ENCODE results near the gene CCDC198.

The CCDC198 gene

DNA sequence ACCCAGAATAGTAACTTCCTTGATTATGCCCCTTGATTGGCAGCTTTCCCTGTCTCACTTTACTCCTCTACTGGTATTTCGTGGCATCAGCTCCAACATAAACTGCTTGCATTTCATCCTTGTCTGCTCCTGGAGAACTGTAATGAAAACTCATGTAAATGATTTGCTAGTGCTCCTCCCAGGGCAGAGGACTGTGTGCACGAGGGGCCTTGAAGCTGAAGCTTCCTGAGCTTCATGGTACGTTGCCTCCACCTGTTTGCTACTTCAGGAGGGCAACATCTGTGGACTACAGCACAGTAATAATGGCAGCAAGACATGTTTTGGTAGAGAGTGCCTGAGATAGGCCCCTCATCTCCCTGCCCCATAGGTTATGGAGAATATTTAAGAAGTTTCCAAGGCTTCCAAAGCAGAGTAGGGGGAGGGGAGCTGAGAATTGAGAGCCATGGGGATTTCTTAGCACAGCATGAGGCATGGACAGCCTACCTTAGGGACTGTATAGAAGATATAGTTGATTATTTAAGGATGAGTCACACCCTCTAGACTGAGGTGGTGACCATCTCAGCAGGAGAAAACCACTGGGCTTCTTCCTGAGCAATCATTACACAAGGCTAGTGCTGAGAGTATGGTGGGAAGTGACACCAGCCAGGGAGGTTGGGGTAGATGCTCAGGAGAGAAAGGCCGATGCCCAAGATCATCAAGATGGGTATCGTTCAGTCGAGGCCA is 29.5 kb downstream of the CCDC198 start:
- Histone ChIP-seq H3K9me3 (ENCODE audit: insufficient read depth, low read depth, low read length) (no peaks in the 10 kb centered on the region), H3K36me3 (ENCODE audit: insufficient read depth, low read length) (no peaks in the 10 kb centered on the region), H3K27ac (ENCODE audit: low read depth, low read length) (no peak overlapping the region), H3K4me1 (ENCODE audit: insufficient read depth, low read length) (no peaks in the 10 kb centered on the region), H3K27me3 (ENCODE audit: insufficient read depth, low read length) (no peaks in the 10 kb centered on the region), H3K9ac (ENCODE audit: low read depth, low read length) (no peak overlapping the region), H3K4me3 (ENCODE audit: low read length) (no peak overlapping the region)
- WGBS: 90% methylated on average over 6 of the region's 6 CpGs

- Histone ChIP-seq H3K9ac (ENCODE audit: low read depth, low read length) (no peak overlapping the region), H3K4me1 (ENCODE audit: insufficient read depth, low read length) (no peaks in the 10 kb centered on the region), H3K27me3 (ENCODE audit: insufficient read depth, low read length) (no peaks in the 10 kb centered on the region), H3K36me3 (ENCODE audit: insufficient read depth, low read length) (no peaks in the 10 kb centered on the region), H3K9me3 (ENCODE audit: insufficient read depth, low read depth, low read length) (no peaks in the 10 kb centered on the region), H3K27ac (ENCODE audit: low read depth, low read length) (no peak overlapping the region), H3K4me3 (ENCODE audit: low read length) (no peak overlapping the region)
- 99% methylated on average over 3 of the region's 3 CpGs for WGBS
Measured at GRCh38 chr14:57462551-57462950, 31.1 kb downstream of the CCDC198 start.

- 95% methylated on average over 3 of the region's 5 CpGs for WGBS
- H3K4me3 ChIP-seq (ENCODE audit: low read length): no peak overlapping the region
- no peak overlapping the region for H3K27ac ChIP-seq (ENCODE audit: low read depth, low read length)
Measured at GRCh38 chr14:57461777-57462320, 31.8 kb downstream of the CCDC198 start.

DNA sequence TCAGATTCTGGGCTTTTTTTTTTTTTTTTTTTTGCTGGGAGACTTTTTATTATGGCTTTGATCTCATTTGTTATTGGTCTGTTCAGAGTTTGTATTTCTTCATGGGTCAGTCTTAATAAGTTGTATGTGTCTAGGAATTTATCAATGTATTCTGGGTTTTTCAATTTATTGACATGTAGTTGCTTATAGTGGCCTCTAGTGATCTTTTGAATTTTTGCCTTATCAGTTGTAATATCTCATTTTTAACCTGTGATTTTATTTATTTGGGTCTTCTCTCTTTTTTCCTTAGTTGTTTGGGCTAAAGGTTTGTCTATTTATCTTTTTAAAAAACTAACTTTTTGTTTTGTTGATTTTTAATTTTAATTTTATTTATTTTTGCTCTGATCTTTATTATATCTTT is 57.7 kb downstream of the CCDC198 start:
- H3K27ac ChIP-seq (ENCODE audit: low read depth, low read length): no peak overlapping the region
- no peaks in the 10 kb centered on the region for H3K9me3 ChIP-seq (ENCODE audit: insufficient read depth, low read depth, low read length)
- H3K27me3 ChIP-seq (ENCODE audit: insufficient read depth, low read length): no peaks in the 10 kb centered on the region
- no peak overlapping the region for H3K4me3 ChIP-seq (ENCODE audit: low read length)
- H3K4me1 ChIP-seq (ENCODE audit: insufficient read depth, low read length): no peaks in the 10 kb centered on the region
- H3K9ac ChIP-seq (ENCODE audit: low read depth, low read length): no peak overlapping the region
- no peaks in the 10 kb centered on the region for H3K36me3 ChIP-seq (ENCODE audit: insufficient read depth, low read length)

More at GRCh38 chr14:57461777-57462320, 31.8 kb downstream of the CCDC198 start:
- no peaks in the 10 kb centered on the region for H3K9me3 ChIP-seq (ENCODE audit: insufficient read depth, low read depth, low read length)
- H3K9ac ChIP-seq (ENCODE audit: low read depth, low read length): no peak overlapping the region
- H3K27me3 ChIP-seq (ENCODE audit: insufficient read depth, low read length): no peaks in the 10 kb centered on the region
- no peaks in the 10 kb centered on the region for H3K4me1 ChIP-seq (ENCODE audit: insufficient read depth, low read length)
- no peaks in the 10 kb centered on the region for H3K36me3 ChIP-seq (ENCODE audit: insufficient read depth, low read length)

DNA sequence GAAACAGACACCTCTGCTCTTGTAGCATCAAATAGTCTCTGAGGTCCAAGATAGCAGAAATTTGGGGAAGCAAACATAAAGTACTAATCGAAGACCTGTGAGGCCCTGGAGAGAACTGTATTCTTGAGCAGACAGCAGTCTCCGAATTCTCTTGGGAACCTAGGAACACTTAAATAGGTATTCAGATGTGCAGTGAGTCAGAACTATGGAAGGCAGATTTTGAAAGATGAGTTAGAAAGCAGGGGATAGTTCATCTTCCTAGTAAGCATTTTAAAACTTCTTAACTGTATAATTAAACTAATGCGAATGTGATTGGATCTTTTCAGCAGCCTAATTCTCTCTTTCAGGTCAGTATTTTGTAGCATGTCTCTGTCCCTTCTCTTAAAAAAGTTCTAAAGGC is 72.7 kb downstream of the CCDC198 start:
- no peak overlapping the region for H3K9ac ChIP-seq (ENCODE audit: low read depth, low read length)
- no peaks in the 10 kb centered on the region for H3K27me3 ChIP-seq (ENCODE audit: insufficient read depth, low read length)
- no peaks in the 10 kb centered on the region for H3K36me3 ChIP-seq (ENCODE audit: insufficient read depth, low read length)
- H3K27ac ChIP-seq (ENCODE audit: low read depth, low read length): no peak overlapping the region
- H3K4me1 ChIP-seq (ENCODE audit: insufficient read depth, low read length): no peaks in the 10 kb centered on the region
- WGBS: 85% methylated on average over 3 of the region's 3 CpGs
- no peak overlapping the region for H3K4me3 ChIP-seq (ENCODE audit: low read length)
- H3K9me3 ChIP-seq (ENCODE audit: insufficient read depth, low read depth, low read length): no peaks in the 10 kb centered on the region

GRCh38 chr14:57420033-57420432 is 73.6 kb downstream of the CCDC198 start:
- Histone ChIP-seq H3K36me3 (ENCODE audit: insufficient read depth, low read length) (no peaks in the 10 kb centered on the region), H3K9ac (ENCODE audit: low read depth, low read length) (no peak overlapping the region), H3K4me3 (ENCODE audit: low read length) (no peak overlapping the region), H3K27me3 (ENCODE audit: insufficient read depth, low read length) (no peaks in the 10 kb centered on the region), H3K9me3 (ENCODE audit: insufficient read depth, low read depth, low read length) (no peaks in the 10 kb centered on the region), H3K4me1 (ENCODE audit: insufficient read depth, low read length) (no peaks in the 10 kb centered on the region), H3K27ac (ENCODE audit: low read depth, low read length) (no peak overlapping the region)
- 92% methylated on average over 4 of the region's 4 CpGs for WGBS

Data from HUES64 (cell line).